Keratinocyte (primary cell): Measurements from ENCODE around the gene KIAA1755. TPM values are rescaled to one million over a fixed set of nuclear protein-coding genes. Genes with fewer than 3 reads are reported as not detected.

Experiments
- DNase-seq: peaks from one replicate; pipeline ENCODE4 v3.0.0-alpha.2; 2011; ENCODE audit warnings: low read depth, missing footprints, low spot score
- FAIRE-seq: peaks from 2 replicates; lab custom pipeline; 2011; peaks lifted over from hg19 to GRCh38; lab: Jason Lieb, UNC
- H2AFZ ChIP-seq: 2 replicates; pipeline ENCODE4 v1.6.0; 2012; ENCODE audit warnings: low read length, control low read depth, inconsistent platforms; ENCODE audit not compliant: control insufficient read depth
- H3K27ac ChIP-seq: 2 replicates; pipeline ENCODE4 v1.5.1; 2011; ENCODE audit warnings: low read length; ENCODE audit not compliant: control insufficient read depth, insufficient read depth
- H3K27me3 ChIP-seq: 3 replicates; pipeline ENCODE4 v1.6.0; 2011; ENCODE audit warnings: low read length; ENCODE audit not compliant: control insufficient read depth, insufficient read depth; ENCODE audit errors: extremely low read depth
- H3K36me3 ChIP-seq, 2 experiments: 2 replicates in 1 of 2; 3 replicates in 1 of 2; pipeline ENCODE4 v1.5.1; 2011; ENCODE audit warnings: low read length in 2 of 2, mild to moderate bottlenecking in 1 of 2; ENCODE audit not compliant: control insufficient read depth in 2 of 2, insufficient read depth in 2 of 2; ENCODE audit errors: extremely low read depth in 1 of 2
- H3K4me1 ChIP-seq: 3 replicates; pipeline ENCODE4 v1.5.1; 2011; ENCODE audit warnings: low read length; ENCODE audit not compliant: control insufficient read depth, insufficient read depth; ENCODE audit errors: extremely low read depth
- H3K4me2 ChIP-seq: 3 replicates; pipeline ENCODE4 v1.6.0; 2011; ENCODE audit warnings: low read depth, low read length; ENCODE audit not compliant: control insufficient read depth, insufficient read depth; ENCODE audit errors: extremely low read depth
- H3K4me3 ChIP-seq, 3 experiments: fragments of 200-600 bp in 1 of 3; sonication (generic) in 1 of 3; 2 replicates in 2 of 3; 3 replicates in 1 of 3; pipeline ENCODE4 v1.5.1; 2011 to 2016; ENCODE audit warnings: low read length in 3 of 3, mild to moderate bottlenecking in 3 of 3, control low read depth in 2 of 3, inconsistent platforms in 1 of 3, low read depth in 1 of 3, mixed read lengths in 1 of 3, mixed run types in 1 of 3, moderate library complexity in 1 of 3; ENCODE audit not compliant: control insufficient read depth in 2 of 3, insufficient read depth in 2 of 3; ENCODE audit errors: extremely low read depth in 1 of 3
- H3K79me2 ChIP-seq: 2 replicates; pipeline ENCODE4 v1.6.0; 2012; ENCODE audit warnings: low read length; ENCODE audit not compliant: control insufficient read depth, insufficient read depth
- H3K9ac ChIP-seq: 3 replicates; pipeline ENCODE4 v1.6.0; 2011; ENCODE audit warnings: low read length; ENCODE audit not compliant: control insufficient read depth, insufficient read depth; ENCODE audit errors: extremely low read depth
- H3K9me1 ChIP-seq: 3 replicates; pipeline ENCODE4 v1.6.0; 2011; ENCODE audit warnings: low read length; ENCODE audit not compliant: control insufficient read depth, insufficient read depth; ENCODE audit errors: extremely low read depth
- H3K9me3 ChIP-seq: 2 replicates; pipeline ENCODE4 v1.5.1; 2012; ENCODE audit warnings: low read depth, low read length; ENCODE audit not compliant: control insufficient read depth
- H4K20me1 ChIP-seq: 3 replicates; pipeline ENCODE4 v1.6.0; 2011; ENCODE audit warnings: low read length; ENCODE audit not compliant: control insufficient read depth, insufficient read depth; ENCODE audit errors: extremely low read depth
- EZH2 ChIP-seq: IDR thresholded peaks from one replicate; pipeline ENCODE4 v1.6.1; 2012; ENCODE audit warnings: inconsistent platforms, mild to moderate bottlenecking, low read length, moderate library complexity
- dilution Hi-C: fragments of 300-500 bp; cut with MboI; formaldehyde crosslinking; loops from one replicate; pipeline ENCODE4 v1.7.0; 2020; ENCODE audit warnings: low sequenced_read_pairs; ENCODE audit not compliant: extremely low pct_ligation_motif_present
- polyA plus RNA-seq, 5 experiments: library from polyadenylated mRNA; depleted of rRNA in 3 of 5; stranded (reverse) in 3 of 5; stranded (forward) in 1 of 5; unstranded in 1 of 5; fragments of >200 nt; gene quantifications; 1 replicate in 1 of 5; 2 replicates in 3 of 5; 3 replicates in 1 of 5; pipeline versions ENCODE4 v1.2.1 to v1.2.3, GENCODE V29; 2011 to 2012; ENCODE audit warnings: missing spikeins in 2 of 5, low read depth in 1 of 5, low replicate concordance in 1 of 5
- TF ChIP-seq, protein P1 (sequence below), 3 experiments: IDR thresholded peaks in 1 of 3; conservative IDR thresholded peaks in 1 of 3; optimal IDR thresholded peaks in 1 of 3; 2 replicates in 2 of 3; 3 replicates in 1 of 3; pipeline versions ENCODE3 to v1.5.1; 2011; ENCODE audit warnings: low read length in 3 of 3, mild to moderate bottlenecking in 3 of 3, moderate library complexity in 2 of 3, control low read depth in 1 of 3, inconsistent platforms in 1 of 3; ENCODE audit not compliant: insufficient read depth in 2 of 3; ENCODE audit errors: extremely low read depth in 1 of 3

Gene KIAA1755
- polyA plus RNA-seq, 1 donor (not counting 4 experiments of a cell fraction or from before 2014, with no cell fraction given) = not detected

- Histone ChIP-seq H3K4me3 (no peak overlapping the region), H4K20me1 (no peaks in the 10 kb centered on the region), H3K9me1 (no peaks in the 10 kb centered on the region), H3K9me3 (no peaks in the 10 kb centered on the region), H3K27ac (no peak overlapping the region), H2AFZ (no peak overlapping the region), H3K4me1 (peaks cover 22% of the 10 kb centered on the region), H3K27me3 (no peaks in the 10 kb centered on the region), H3K36me3 (no peaks in the 10 kb centered on the region), H3K9ac (no peak overlapping the region), H3K79me2 (no peaks in the 10 kb centered on the region), H3K4me2 (peak overlapping the region; percentile 14)
- FAIRE-seq (no peak), DNase-seq (no peak)
- dilution Hi-C loops = no loop called here
- TF ChIP-seq, protein P1, sequence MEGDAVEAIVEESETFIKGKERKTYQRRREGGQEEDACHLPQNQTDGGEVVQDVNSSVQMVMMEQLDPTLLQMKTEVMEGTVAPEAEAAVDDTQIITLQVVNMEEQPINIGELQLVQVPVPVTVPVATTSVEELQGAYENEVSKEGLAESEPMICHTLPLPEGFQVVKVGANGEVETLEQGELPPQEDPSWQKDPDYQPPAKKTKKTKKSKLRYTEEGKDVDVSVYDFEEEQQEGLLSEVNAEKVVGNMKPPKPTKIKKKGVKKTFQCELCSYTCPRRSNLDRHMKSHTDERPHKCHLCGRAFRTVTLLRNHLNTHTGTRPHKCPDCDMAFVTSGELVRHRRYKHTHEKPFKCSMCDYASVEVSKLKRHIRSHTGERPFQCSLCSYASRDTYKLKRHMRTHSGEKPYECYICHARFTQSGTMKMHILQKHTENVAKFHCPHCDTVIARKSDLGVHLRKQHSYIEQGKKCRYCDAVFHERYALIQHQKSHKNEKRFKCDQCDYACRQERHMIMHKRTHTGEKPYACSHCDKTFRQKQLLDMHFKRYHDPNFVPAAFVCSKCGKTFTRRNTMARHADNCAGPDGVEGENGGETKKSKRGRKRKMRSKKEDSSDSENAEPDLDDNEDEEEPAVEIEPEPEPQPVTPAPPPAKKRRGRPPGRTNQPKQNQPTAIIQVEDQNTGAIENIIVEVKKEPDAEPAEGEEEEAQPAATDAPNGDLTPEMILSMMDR (optimal IDR thresholded peaks at IDR 0.05 in 1 of 3, IDR thresholded peaks at IDR 0.05 in 1 of 3, conservative IDR thresholded peaks at IDR 0.05 in 1 of 3; ENCODE audit: extremely low read depth in 1 of 3, insufficient read depth in 2 of 3, low read length in 3 of 3) = no peak
- TF ChIP-seq EZH2 = no peak
These were observed 79.2 kb downstream of the KIAA1755 start for GRCh38 chr20:38181207-38181801.

DNA sequence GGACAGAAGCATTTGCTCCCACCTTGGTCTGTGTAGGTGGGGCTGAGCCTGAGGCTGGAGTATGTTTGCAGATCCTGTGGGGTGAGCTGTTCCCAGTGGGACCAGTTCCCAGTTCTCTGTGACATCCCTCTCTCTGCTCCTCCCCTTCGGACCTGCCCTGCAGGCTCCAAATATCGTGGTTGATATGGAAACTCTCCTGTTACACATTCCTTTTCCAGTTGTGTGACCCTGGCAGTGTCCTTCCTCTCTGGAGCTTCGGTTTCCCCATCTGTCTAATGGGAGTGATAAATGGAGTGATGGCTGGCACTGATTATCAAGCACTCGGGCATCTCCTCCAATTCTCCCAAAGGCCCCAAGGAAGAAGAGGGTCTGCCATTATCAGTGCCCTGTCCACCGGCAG lies 79.8 kb downstream of the KIAA1755 start:
- Histone ChIP-seq H4K20me1 (no peaks in the 10 kb centered on the region), H3K4me2 (peak overlapping the region; percentile 14), H3K27me3 (no peaks in the 10 kb centered on the region), H3K4me3 (peak overlapping the region in 1 of 3 experiments; percentile 4), H2AFZ (no peak overlapping the region), H3K9me3 (no peaks in the 10 kb centered on the region), H3K9me1 (no peaks in the 10 kb centered on the region), H3K4me1 (peaks cover 22% of the 10 kb centered on the region), H3K36me3 (no peaks in the 10 kb centered on the region), H3K9ac (no peak overlapping the region), H3K27ac (no peak overlapping the region), H3K79me2 (no peaks in the 10 kb centered on the region)
- dilution Hi-C loops = no loop called here
- no peak for TF ChIP-seq EZH2
- TF ChIP-seq, protein P1 (optimal IDR thresholded peaks at IDR 0.05 in 1 of 3, IDR thresholded peaks at IDR 0.05 in 1 of 3, conservative IDR thresholded peaks at IDR 0.05 in 1 of 3; ENCODE audit: extremely low read depth in 1 of 3, insufficient read depth in 2 of 3, low read length in 3 of 3) = no peak
- FAIRE-seq (no peak), DNase-seq (no peak)
